Measurements from ENCODE around the gene STXBP1. TPM values are rescaled to one million over a fixed set of nuclear protein-coding genes. Genes with fewer than 3 reads are reported as not detected.
A peak's percentile ranks its signal among the peaks of the same experiment; 100 is the strongest.

The STXBP1 gene
- total RNA-seq, 2 donors from 2014 or later: 4.0 to 8.1 TPM

DNA sequence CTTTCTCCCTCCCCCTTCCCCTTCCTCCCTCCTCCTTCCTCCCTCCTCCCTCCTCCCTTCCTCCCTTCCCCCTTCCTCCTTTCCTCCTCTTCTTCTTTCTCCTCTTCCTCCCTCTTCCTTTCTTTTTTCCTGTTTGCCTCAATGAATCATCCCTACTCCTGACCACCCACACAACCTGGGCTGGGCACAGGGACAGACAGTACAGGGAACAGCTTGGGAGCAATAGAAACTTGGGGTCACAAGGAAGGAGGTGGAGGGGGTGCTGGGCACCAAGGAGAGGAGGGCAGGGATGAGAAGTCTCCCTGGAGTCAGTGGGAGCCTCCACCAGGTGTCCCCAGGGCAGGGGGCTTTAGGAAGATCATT, 108.8 kb downstream of the STXBP1 start:
- Mint-ChIP-seq H3K4me1 (ENCODE audit: low read depth in 2 of 2) (peaks cover 21 to 22% of the 10 kb centered on the region in 2 donors), H3K36me3 (no peaks in the 10 kb centered on the region), H3K27me3 (no peaks in the 10 kb centered on the region), H3K27ac (peak overlapping the region; percentile 56 to 80), H3K9me3 (no peaks in the 10 kb centered on the region), H3K4me3 (peak overlapping the region; percentile 75)
- DNase-seq (ENCODE audit: low spot score) (no peak), ATAC-seq (no peak)

DNA sequence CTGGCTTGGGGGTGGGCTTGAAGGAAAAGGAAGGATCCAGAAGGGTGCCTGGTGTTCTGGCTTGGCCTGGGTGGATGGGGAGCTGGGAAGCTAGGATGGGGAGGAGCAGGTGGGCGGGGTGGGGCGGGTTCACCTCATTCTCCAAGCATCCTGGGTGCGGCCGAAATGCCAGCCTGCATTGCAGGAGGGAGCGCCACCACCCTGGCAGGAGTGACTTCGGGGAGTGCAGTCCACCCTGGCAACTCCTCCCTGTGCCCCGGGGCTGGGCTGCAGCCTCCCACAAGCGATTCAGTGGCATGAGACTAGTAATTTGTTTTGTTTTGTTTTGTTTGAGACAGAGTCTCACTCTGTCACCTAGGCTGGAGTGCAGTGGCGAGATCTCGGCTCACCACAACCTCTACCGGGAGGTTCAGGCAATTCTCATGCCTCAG, 109.3 kb downstream of the STXBP1 start:
- no peak for ATAC-seq
- no peak for DNase-seq (ENCODE audit: low spot score)
- H3K27me3 Mint-ChIP-seq: no peaks in the 10 kb centered on the region
- H3K4me1 Mint-ChIP-seq (ENCODE audit: low read depth in 2 of 2): peaks cover 17 to 19% of the 10 kb centered on the region in 2 donors
- no peaks in the 10 kb centered on the region for H3K9me3 Mint-ChIP-seq
- H3K36me3 Mint-ChIP-seq: no peaks in the 10 kb centered on the region
- H3K27ac Mint-ChIP-seq: peak overlapping the region; percentile 56 to 80
- H3K4me3 Mint-ChIP-seq: peak overlapping the region; percentile 75

- no peaks in the 10 kb centered on the region for H3K27me3 Mint-ChIP-seq
- H3K27ac Mint-ChIP-seq: no peak overlapping the region
- ATAC-seq (no peak), DNase-seq (ENCODE audit: low spot score) (no peak)
- no peaks in the 10 kb centered on the region for H3K36me3 Mint-ChIP-seq
- no peaks in the 10 kb centered on the region for H3K9me3 Mint-ChIP-seq
- H3K4me1 Mint-ChIP-seq (ENCODE audit: low read depth in 2 of 2): peaks cover 17 to 19% of the 10 kb centered on the region in 2 donors
- H3K4me3 Mint-ChIP-seq: no peak overlapping the region
Measured at GRCh38 chr9:127722055-127722745, 110.1 kb downstream of the STXBP1 start.

DNA sequence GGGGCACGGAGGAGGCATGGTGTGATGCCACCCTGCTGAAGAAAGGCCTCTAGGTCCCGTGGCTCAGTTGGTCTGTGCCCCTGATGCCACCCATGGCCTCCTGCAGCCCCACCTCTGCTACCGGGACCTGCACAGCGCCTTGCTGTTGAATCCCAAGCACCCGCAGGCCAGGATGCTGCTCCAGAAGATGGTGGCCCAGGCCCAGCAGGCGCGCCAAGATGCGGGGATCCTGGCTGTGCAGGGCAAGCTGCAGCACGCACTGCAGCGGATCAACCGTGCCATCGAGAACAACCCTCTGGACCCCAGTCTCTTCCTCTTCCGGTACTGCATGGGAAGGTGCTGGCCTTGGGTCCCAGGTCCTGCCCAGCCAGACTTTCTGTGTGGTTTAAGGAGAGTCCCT, 110.9 kb downstream of the STXBP1 start:
- Mint-ChIP-seq H3K27ac (no peak overlapping the region), H3K27me3 (no peaks in the 10 kb centered on the region), H3K36me3 (no peaks in the 10 kb centered on the region), H3K9me3 (no peaks in the 10 kb centered on the region), H3K4me3 (no peak overlapping the region), H3K4me1 (ENCODE audit: low read depth in 2 of 2) (peaks cover 17 to 19% of the 10 kb centered on the region in 2 donors)
- ATAC-seq (no peak), DNase-seq (ENCODE audit: low spot score) (no peak)

GRCh38 chr9:127723444-127723843, 111.4 kb downstream of the STXBP1 start:
- DNase-seq (ENCODE audit: low spot score): no peak
- no peak for ATAC-seq
- no peak overlapping the region for H3K4me3 Mint-ChIP-seq
- H3K4me1 Mint-ChIP-seq (ENCODE audit: low read depth in 2 of 2): peaks cover 17 to 19% of the 10 kb centered on the region in 2 donors
- H3K36me3 Mint-ChIP-seq: no peaks in the 10 kb centered on the region
- H3K9me3 Mint-ChIP-seq: no peaks in the 10 kb centered on the region
- H3K27me3 Mint-ChIP-seq: no peaks in the 10 kb centered on the region
- no peak overlapping the region for H3K27ac Mint-ChIP-seq

- Mint-ChIP-seq H3K27ac (no peak overlapping the region), H3K36me3 (no peaks in the 10 kb centered on the region), H3K9me3 (no peaks in the 10 kb centered on the region), H3K4me1 (ENCODE audit: low read depth in 2 of 2) (peaks cover 17 to 19% of the 10 kb centered on the region in 2 donors), H3K4me3 (no peak overlapping the region), H3K27me3 (no peaks in the 10 kb centered on the region)
- DNase-seq (ENCODE audit: low spot score) (no peak), ATAC-seq (no peak)
Measured at GRCh38 chr9:127724012-127724411, 111.9 kb downstream of the STXBP1 start.

- no peaks in the 10 kb centered on the region for H3K36me3 Mint-ChIP-seq
- no peaks in the 10 kb centered on the region for H3K4me1 Mint-ChIP-seq (ENCODE audit: low read depth in 2 of 2)
- no peak overlapping the region for H3K4me3 Mint-ChIP-seq
- no peaks in the 10 kb centered on the region for H3K27me3 Mint-ChIP-seq
- H3K9me3 Mint-ChIP-seq: no peaks in the 10 kb centered on the region
- ATAC-seq: no peak
- no peak for DNase-seq (ENCODE audit: low spot score)
- H3K27ac Mint-ChIP-seq: no peak overlapping the region
Measured at GRCh38 chr9:127726871-127727270, 114.8 kb downstream of the STXBP1 start.

- peaks cover 4 to 8% of the 10 kb centered on the region in 2 donors for H3K4me1 Mint-ChIP-seq (ENCODE audit: low read depth in 2 of 2)
- ATAC-seq: no peak
- H3K27ac Mint-ChIP-seq: no peak overlapping the region
- H3K9me3 Mint-ChIP-seq: no peaks in the 10 kb centered on the region
- H3K36me3 Mint-ChIP-seq: no peaks in the 10 kb centered on the region
- H3K4me3 Mint-ChIP-seq: no peak overlapping the region
- H3K27me3 Mint-ChIP-seq: no peaks in the 10 kb centered on the region
- no peak for DNase-seq (ENCODE audit: low spot score)
Measured at GRCh38 chr9:127728808-127729207, 116.7 kb downstream of the STXBP1 start.

DNA sequence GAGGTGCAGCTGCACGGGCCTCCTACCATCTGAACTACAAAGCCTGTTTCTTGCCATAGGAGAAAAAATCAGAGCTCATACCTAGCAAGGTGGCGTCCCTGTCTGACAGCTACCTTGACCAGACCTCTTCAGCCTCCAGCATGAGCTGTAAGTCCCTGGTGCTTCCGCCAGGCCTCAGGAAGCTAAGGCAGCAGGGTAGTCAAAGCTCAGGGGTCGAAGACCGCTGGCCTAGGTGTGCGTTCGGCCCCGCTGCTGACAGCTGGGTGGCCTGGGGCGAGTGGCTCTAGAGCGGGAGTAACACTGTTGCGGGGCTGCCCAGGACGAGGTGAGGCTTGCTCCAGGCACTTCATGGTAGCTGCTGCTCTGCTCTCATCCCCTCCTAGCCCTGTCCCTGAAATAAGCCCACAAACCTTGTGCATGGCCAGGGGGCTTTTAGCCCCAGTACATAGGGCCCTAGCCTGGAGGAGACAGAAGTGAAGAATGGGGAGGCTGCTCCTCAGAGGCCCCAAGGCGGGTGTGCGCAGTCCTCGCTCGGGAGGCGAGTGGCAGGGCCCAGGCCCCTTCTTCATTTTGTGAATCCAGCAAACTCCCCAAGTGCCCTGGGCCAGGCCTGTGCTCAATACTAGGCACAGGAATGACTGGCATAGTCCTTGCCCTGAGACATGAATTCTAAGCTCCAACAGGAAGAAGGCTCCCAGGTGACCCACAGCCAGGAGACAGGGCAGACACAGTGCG, 117.6 kb downstream of the STXBP1 start:
- DNase-seq (ENCODE audit: low spot score): no peak
- H3K36me3 Mint-ChIP-seq: no peaks in the 10 kb centered on the region
- H3K4me1 Mint-ChIP-seq (ENCODE audit: low read depth in 2 of 2): peaks cover 7 to 13% of the 10 kb centered on the region in 2 donors
- ATAC-seq: no peak
- H3K9me3 Mint-ChIP-seq: no peaks in the 10 kb centered on the region
- H3K27ac Mint-ChIP-seq: no peak overlapping the region
- H3K4me3 Mint-ChIP-seq: no peak overlapping the region
- no peaks in the 10 kb centered on the region for H3K27me3 Mint-ChIP-seq

GRCh38 chr9:127730262-127730661, 118.2 kb downstream of the STXBP1 start:
- Mint-ChIP-seq H3K4me3 (no peak overlapping the region), H3K36me3 (no peaks in the 10 kb centered on the region), H3K27me3 (no peaks in the 10 kb centered on the region), H3K27ac (no peak overlapping the region), H3K9me3 (no peaks in the 10 kb centered on the region), H3K4me1 (ENCODE audit: low read depth in 2 of 2) (peaks cover 9 to 14% of the 10 kb centered on the region in 2 donors)
- ATAC-seq (no peak), DNase-seq (ENCODE audit: low spot score) (no peak)

DNA sequence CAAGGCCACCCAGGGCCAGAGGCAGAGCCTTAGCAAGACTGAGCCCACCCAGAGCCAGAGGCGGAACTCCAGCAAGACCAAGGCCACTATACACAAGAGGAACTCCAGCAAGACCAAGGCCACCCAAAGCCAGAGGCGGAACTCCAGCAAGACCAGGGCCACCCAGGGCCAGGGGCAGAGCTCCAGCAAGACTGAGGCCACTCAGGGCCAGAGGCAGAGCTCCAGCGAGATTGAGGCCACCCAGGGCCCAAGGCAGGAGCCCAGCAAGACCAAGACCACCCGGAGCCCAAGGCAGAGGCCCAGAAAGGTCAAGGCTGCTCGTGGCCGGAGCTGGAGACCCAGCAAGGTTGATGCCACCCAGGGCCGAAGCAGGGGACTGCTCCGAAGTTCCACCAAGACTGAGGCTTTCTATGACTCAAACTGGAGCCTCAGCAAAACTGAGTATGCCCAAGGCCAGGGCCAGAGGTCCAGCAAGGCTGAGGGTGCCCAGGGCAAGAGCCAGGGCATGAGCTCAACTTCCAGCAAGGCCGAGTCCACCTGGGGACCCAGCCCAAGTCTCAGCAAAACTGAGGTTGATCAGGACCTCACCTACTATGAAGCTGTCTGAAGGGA, 118.8 kb downstream of the STXBP1 start:
- ATAC-seq: no peak
- H3K27me3 Mint-ChIP-seq: no peaks in the 10 kb centered on the region
- H3K36me3 Mint-ChIP-seq: no peaks in the 10 kb centered on the region
- no peak overlapping the region for H3K4me3 Mint-ChIP-seq
- H3K9me3 Mint-ChIP-seq: no peaks in the 10 kb centered on the region
- no peak for DNase-seq (ENCODE audit: low spot score)
- no peak overlapping the region for H3K27ac Mint-ChIP-seq
- H3K4me1 Mint-ChIP-seq (ENCODE audit: low read depth in 2 of 2): peaks cover 13 to 19% of the 10 kb centered on the region in 2 donors

DNA sequence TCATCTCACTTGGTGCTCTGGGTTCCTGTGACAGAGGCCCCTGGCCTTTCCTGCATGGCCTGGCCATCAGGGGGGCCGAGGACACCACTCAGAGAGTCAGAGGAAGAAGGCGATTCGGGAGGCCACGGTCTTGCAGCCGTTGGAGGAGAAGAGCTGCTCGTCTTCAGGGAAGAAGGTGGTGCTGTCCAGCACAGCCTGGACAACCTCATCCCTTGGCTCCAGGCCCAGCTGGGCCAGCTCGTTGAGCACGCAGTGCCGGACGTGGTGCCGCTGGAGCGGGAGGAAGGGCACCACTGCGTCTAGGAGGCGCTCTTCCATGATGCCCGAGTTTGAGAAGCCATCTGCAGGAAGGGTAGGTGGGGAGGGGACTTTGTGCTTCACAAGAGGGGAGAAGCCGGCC, 119.9 kb downstream of the STXBP1 start:
- no peaks in the 10 kb centered on the region for H3K27me3 Mint-ChIP-seq
- H3K4me3 Mint-ChIP-seq: no peak overlapping the region
- no peak overlapping the region for H3K27ac Mint-ChIP-seq
- H3K36me3 Mint-ChIP-seq: no peaks in the 10 kb centered on the region
- ATAC-seq (no peak), DNase-seq (ENCODE audit: low spot score) (no peak)
- no peaks in the 10 kb centered on the region for H3K9me3 Mint-ChIP-seq
- peaks cover 19 to 22% of the 10 kb centered on the region in 2 donors for H3K4me1 Mint-ChIP-seq (ENCODE audit: low read depth in 2 of 2)

GRCh38 chr9:127732444-127732843, 120.4 kb downstream of the STXBP1 start:
- Mint-ChIP-seq H3K4me1 (ENCODE audit: low read depth in 2 of 2) (peaks cover 19 to 22% of the 10 kb centered on the region in 2 donors), H3K9me3 (no peaks in the 10 kb centered on the region), H3K27me3 (no peaks in the 10 kb centered on the region), H3K27ac (no peak overlapping the region), H3K4me3 (no peak overlapping the region), H3K36me3 (no peaks in the 10 kb centered on the region)
- DNase-seq (ENCODE audit: low spot score) (no peak), ATAC-seq (no peak)

DNA sequence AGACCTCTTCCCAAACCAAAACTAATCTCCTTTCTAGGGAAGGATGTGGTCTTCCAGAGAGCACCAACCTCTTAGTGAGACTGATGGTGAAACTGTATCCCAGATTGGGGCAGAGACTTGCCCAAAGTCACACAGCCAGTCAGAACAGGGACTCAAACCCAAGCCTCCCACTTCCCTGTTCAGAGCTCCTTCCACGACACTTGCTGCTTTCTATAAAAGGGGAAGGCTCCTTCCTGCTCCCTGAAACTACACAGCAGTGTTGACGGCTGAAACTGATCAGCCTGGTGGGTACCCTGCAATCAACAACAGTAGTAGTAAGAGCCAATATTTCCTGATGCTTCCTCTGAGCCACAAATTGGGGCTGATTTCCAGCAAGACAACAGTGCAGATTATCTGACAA, 121.5 kb downstream of the STXBP1 start:
- ATAC-seq: no peak
- Mint-ChIP-seq H3K4me1 (ENCODE audit: low read depth in 2 of 2) (peaks cover 19 to 22% of the 10 kb centered on the region in 2 donors), H3K4me3 (peak overlapping the region; percentile 57), H3K27ac (peak overlapping the region; percentile 41 to 85), H3K9me3 (no peaks in the 10 kb centered on the region), H3K27me3 (no peaks in the 10 kb centered on the region), H3K36me3 (no peaks in the 10 kb centered on the region)
- no peak for DNase-seq (ENCODE audit: low spot score)

Data from natural killer cell treated with Interleukin-12 subunit alpha and Interleukin-12 subunit beta and Interleukin-15 and Interleukin-18, amount 100 ng/mL, for 72 hours (primary cell).